DND-41 (cell line): ENCODE results near the gene FRS2.

Source experiments
- ATAC-seq: fragments of 200-7000 bp; cut with Tn5 transposase; 3 replicates; pipeline ENCODE4 v1.9.1; 2021; ENCODE audit warnings: low read depth; ENCODE audit not compliant: insufficient read depth
- DNase-seq: peaks from one replicate; pipeline ENCODE4 v3.0.0-alpha.2; 2020
- H2AFZ ChIP-seq: 2 replicates; pipeline ENCODE4 v1.6.0; 2012; ENCODE audit warnings: low read depth, low read length
- H3K27ac ChIP-seq: 2 replicates; pipeline ENCODE4 v1.5.1; 2012; ENCODE audit warnings: low read length, inconsistent platforms
- H3K27me3 ChIP-seq: fragments of 200-600 bp; sonication (generic); 2 replicates; pipeline ENCODE4 v1.6.0; 2012; ENCODE audit warnings: low read length, mild to moderate bottlenecking, inconsistent platforms; ENCODE audit not compliant: insufficient read depth, poor library complexity
- H3K36me3 ChIP-seq: 2 replicates; pipeline ENCODE4 v1.5.1; 2012; ENCODE audit warnings: low read length, inconsistent platforms; ENCODE audit not compliant: insufficient read depth
- H3K4me1 ChIP-seq: 2 replicates; pipeline ENCODE4 v1.5.1; 2012; ENCODE audit warnings: mild to moderate bottlenecking, low read length; ENCODE audit not compliant: insufficient read depth
- H3K4me2 ChIP-seq: 2 replicates; pipeline ENCODE4 v1.6.0; 2012; ENCODE audit warnings: mild to moderate bottlenecking, moderate library complexity, low read length, inconsistent platforms; ENCODE audit not compliant: insufficient read depth
- H3K4me3 ChIP-seq, 2 experiments: fragments of 200-600 bp in 1 of 2; shearing (Covaris generic) in 1 of 2; 2 replicates each; pipeline ENCODE4 v1.5.1; 2012 to 2016; ENCODE audit warnings: inconsistent platforms in 2 of 2, low read length in 2 of 2, mild to moderate bottlenecking in 2 of 2, low read depth in 1 of 2, moderate library complexity in 1 of 2
- H3K79me2 ChIP-seq: 2 replicates; pipeline ENCODE4 v1.6.0; 2012; ENCODE audit warnings: low read length, inconsistent platforms; ENCODE audit not compliant: insufficient read depth
- H3K9ac ChIP-seq: 2 replicates; pipeline ENCODE4 v1.6.0; 2012; ENCODE audit warnings: low read depth, mild to moderate bottlenecking, inconsistent platforms, low read length, moderate library complexity
- H3K9me3 ChIP-seq: 2 replicates; pipeline ENCODE4 v1.5.1; 2012; ENCODE audit warnings: low read length, moderate library complexity, mild to moderate bottlenecking, inconsistent platforms; ENCODE audit not compliant: insufficient read depth, severe bottlenecking
- H4K20me1 ChIP-seq: 2 replicates; pipeline ENCODE4 v1.6.0; 2012; ENCODE audit warnings: low read length; ENCODE audit not compliant: insufficient read depth
- CTCF ChIP-seq: IDR thresholded peaks from 2 replicates; pipeline ENCODE4 v1.5.1; 2012; ENCODE audit warnings: borderline replicate concordance, low read length, moderate library complexity, mild to moderate bottlenecking; ENCODE audit not compliant: poor library complexity, severe bottlenecking; ENCODE audit errors: extremely low read depth
- EZH2 ChIP-seq: IDR thresholded peaks from 3 replicates; pipeline ENCODE4 v1.6.1; 2012; ENCODE audit warnings: borderline replicate concordance, low read depth, mild to moderate bottlenecking, moderate library complexity, low read length, inconsistent platforms; ENCODE audit not compliant: severe bottlenecking

Gene FRS2

GRCh38 chr12:69616025-69616424 is 145.8 kb downstream of the FRS2 start:
- no peak for ATAC-seq
- no peak overlapping the region for H3K9ac ChIP-seq
- H3K4me1 ChIP-seq: no peaks in the 10 kb centered on the region
- no peaks in the 10 kb centered on the region for H3K9me3 ChIP-seq
- no peak overlapping the region for H3K27ac ChIP-seq
- H3K36me3 ChIP-seq: no peaks in the 10 kb centered on the region
- no peaks in the 10 kb centered on the region for H3K27me3 ChIP-seq
- no peak overlapping the region for H3K4me2 ChIP-seq
- DNase-seq: no peak
- no peak overlapping the region for H2AFZ ChIP-seq
- H4K20me1 ChIP-seq: no peaks in the 10 kb centered on the region
- no peak overlapping the region for H3K4me3 ChIP-seq
- no peaks in the 10 kb centered on the region for H3K79me2 ChIP-seq
- TF ChIP-seq CTCF (no peak), EZH2 (no peak)

GRCh38 chr12:69619050-69619449 is 148.9 kb downstream of the FRS2 start:
- H3K79me2 ChIP-seq: no peaks in the 10 kb centered on the region
- no peaks in the 10 kb centered on the region for H3K4me1 ChIP-seq
- no peak overlapping the region for H3K9ac ChIP-seq
- no peak overlapping the region for H3K4me2 ChIP-seq
- no peaks in the 10 kb centered on the region for H3K36me3 ChIP-seq
- TF ChIP-seq CTCF (no peak), EZH2 (no peak)
- ATAC-seq (no peak), DNase-seq (no peak)
- no peaks in the 10 kb centered on the region for H3K9me3 ChIP-seq
- no peak overlapping the region for H2AFZ ChIP-seq
- H3K4me3 ChIP-seq: no peak overlapping the region
- H4K20me1 ChIP-seq: no peaks in the 10 kb centered on the region
- no peaks in the 10 kb centered on the region for H3K27me3 ChIP-seq
- no peak overlapping the region for H3K27ac ChIP-seq

DNA sequence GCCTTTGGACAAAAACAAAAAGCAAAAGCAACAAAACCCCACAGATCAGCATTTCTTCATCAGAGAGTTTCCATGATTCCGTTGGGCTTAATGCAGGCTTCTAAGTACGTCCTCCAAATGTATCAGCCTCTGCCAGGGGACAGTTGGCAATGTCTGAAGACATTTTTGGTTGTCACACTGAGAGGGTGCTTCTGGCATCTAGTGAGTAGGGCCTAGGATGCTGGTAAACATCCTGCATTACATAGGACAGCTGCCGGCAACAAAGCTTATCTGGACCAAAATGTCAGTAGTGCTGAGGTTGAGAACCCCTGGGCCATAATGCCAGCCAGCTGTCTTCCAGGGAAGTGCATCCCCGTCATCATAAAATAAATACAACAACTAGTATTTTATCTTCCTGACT is 149.9 kb downstream of the FRS2 start:
- no peak overlapping the region for H3K9ac ChIP-seq
- TF ChIP-seq CTCF: no peak
- TF ChIP-seq EZH2: no peak
- no peaks in the 10 kb centered on the region for H3K9me3 ChIP-seq
- H3K79me2 ChIP-seq: no peaks in the 10 kb centered on the region
- H3K4me3 ChIP-seq: no peak overlapping the region
- no peaks in the 10 kb centered on the region for H3K4me1 ChIP-seq
- no peaks in the 10 kb centered on the region for H4K20me1 ChIP-seq
- no peaks in the 10 kb centered on the region for H3K27me3 ChIP-seq
- ATAC-seq (no peak), DNase-seq (no peak)
- no peak overlapping the region for H2AFZ ChIP-seq
- no peak overlapping the region for H3K4me2 ChIP-seq
- H3K27ac ChIP-seq: no peak overlapping the region
- H3K36me3 ChIP-seq: no peaks in the 10 kb centered on the region

DNA sequence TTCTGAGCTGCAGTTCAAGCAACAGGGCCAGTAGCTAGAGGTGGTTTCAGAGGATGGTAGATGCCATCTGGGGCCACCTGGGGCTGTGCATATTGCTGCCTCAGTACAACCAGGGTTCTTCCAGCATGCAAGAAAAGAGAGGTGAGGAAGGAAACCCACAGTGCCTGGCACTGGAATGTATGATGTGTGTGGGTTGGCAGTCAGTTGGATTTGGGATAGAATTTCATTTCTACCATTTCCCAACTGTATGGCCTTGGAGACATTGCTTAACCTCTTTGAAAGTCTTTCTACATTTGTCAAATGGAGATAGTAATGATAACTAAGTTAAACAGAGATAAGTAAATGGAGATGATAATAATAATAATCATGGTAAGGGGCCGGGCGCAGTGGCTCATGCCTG is 150.7 kb downstream of the FRS2 start:
- Histone ChIP-seq H3K79me2 (no peaks in the 10 kb centered on the region), H3K27me3 (no peaks in the 10 kb centered on the region), H2AFZ (no peak overlapping the region), H3K36me3 (no peaks in the 10 kb centered on the region), H3K9me3 (no peaks in the 10 kb centered on the region), H3K4me2 (no peak overlapping the region), H4K20me1 (no peaks in the 10 kb centered on the region), H3K4me1 (no peaks in the 10 kb centered on the region), H3K27ac (no peak overlapping the region), H3K9ac (no peak overlapping the region), H3K4me3 (no peak overlapping the region)
- no peak for DNase-seq
- no peak for ATAC-seq
- TF ChIP-seq EZH2 (no peak), CTCF (no peak)
